AG04450 (cell line): ENCODE data around the gene TANGO2. TPM values are rescaled to one million over a fixed set of nuclear protein-coding genes. Genes with fewer than 3 reads are reported as not detected.

Experiments
- CTCF ChIA-PET: fragments of 300-600, 350-600 bp; formaldehyde crosslinking; extraction: SDS; loops from one replicate; lab custom pipeline; 2022; ENCODE audit warnings: antibody characterized with exemption, inconsistent platforms; lab: Charles Lee
- POLR2A ChIA-PET: fragments of 350-600 bp; formaldehyde crosslinking; extraction: SDS; loops from one replicate; lab custom pipeline; 2021; ENCODE audit warnings: antibody characterized with exemption, inconsistent platforms; lab: Yijun Ruan, JAX
- DNase-seq: peaks from one replicate; pipeline ENCODE4 v3.0.0-alpha.2; 2011; ENCODE audit warnings: low read depth, low spot score
- H3K27ac ChIP-seq: one replicate; pipeline ENCODE4 v1.5.1; 2012; ENCODE audit warnings: low read depth, low read length, control low read depth
- H3K27me3 ChIP-seq: one replicate; pipeline ENCODE4 v1.6.0; 2012; ENCODE audit warnings: low read length; ENCODE audit not compliant: control insufficient read depth, insufficient read depth
- H3K4me3 ChIP-seq: 2 replicates; pipeline ENCODE4 v1.5.1; 2011; ENCODE audit warnings: mild to moderate bottlenecking, low read depth, low read length, control low read depth
- H3K9me3 ChIP-seq: 2 replicates; pipeline ENCODE4 v1.5.1; 2012; ENCODE audit warnings: low read length; ENCODE audit not compliant: control insufficient read depth, insufficient read depth
- CTCF ChIP-seq: IDR thresholded peaks from 2 replicates; pipeline ENCODE4 v1.5.1; 2011; ENCODE audit warnings: low read depth, low read length, control low read depth, inconsistent platforms
- polyA plus RNA-seq: library from polyadenylated mRNA; depleted of rRNA; stranded (reverse); fragments of >200 nt; gene quantifications from 2 replicates; pipeline ENCODE4 v1.2.3, GENCODE V29; 2011

Gene TANGO2
- polyA plus RNA-seq, 1 experiment: 21.3 TPM

- Histone ChIP-seq H3K27me3 (peaks cover 1% of the 10 kb centered on the region), H3K4me3 (no peak overlapping the region), H3K27ac (no peak overlapping the region), H3K9me3 (no peaks in the 10 kb centered on the region; the same call in 1 of the 2 replicates)
- TF ChIP-seq CTCF: no peak
- CTCF ChIA-PET: interaction anchor here (0.6 kb wide), 1 partner anchor 28 kb away, joined by 3 read pairs; no protein-coding TSS in a partner anchor
- no peak for DNase-seq
- POLR2A ChIA-PET: no interaction called here
These were observed 29.1 kb upstream of the TANGO2 start for GRCh38 chr22:19991645-19992451.

- POLR2A ChIA-PET: no interaction called here
- Histone ChIP-seq H3K9me3 (no peaks in the 10 kb centered on the region; the same call in 1 of the 2 replicates), H3K4me3 (no peak overlapping the region), H3K27me3 (peaks cover 2% of the 10 kb centered on the region), H3K27ac (no peak overlapping the region)
- CTCF ChIA-PET: no interaction called here
- DNase-seq: no peak
- no peak for TF ChIP-seq CTCF
These were observed 28.4 kb upstream of the TANGO2 start for GRCh38 chr22:19992481-19992911.

GRCh38 chr22:19992921-19993355, 28.0 kb upstream of the TANGO2 start:
- Histone ChIP-seq H3K27ac (no peak overlapping the region), H3K9me3 (no peaks in the 10 kb centered on the region; the same call in 1 of the 2 replicates), H3K4me3 (no peak overlapping the region), H3K27me3 (peaks cover 2% of the 10 kb centered on the region)
- CTCF ChIA-PET: no interaction called here
- TF ChIP-seq CTCF: no peak
- DNase-seq: no peak
- POLR2A ChIA-PET: no interaction called here

GRCh38 chr22:19993926-19994325, 27.0 kb upstream of the TANGO2 start:
- TF ChIP-seq CTCF: no peak
- ChIA-PET CTCF (no interaction called here), POLR2A (no interaction called here)
- H3K9me3 ChIP-seq: no peaks in the 10 kb centered on the region
- H3K27me3 ChIP-seq: peaks cover 2% of the 10 kb centered on the region
- H3K4me3 ChIP-seq: no peak overlapping the region
- DNase-seq: no peak
- H3K27ac ChIP-seq: no peak overlapping the region

GRCh38 chr22:19994851-19995610, 25.9 kb upstream of the TANGO2 start:
- ChIA-PET CTCF (interaction anchor here (1.1 to 1.5 kb wide), 2 partner anchors 18 to 25 kb away, joined by 3 read pairs; no protein-coding TSS in a partner anchor), POLR2A (interaction anchor here (0.5 kb wide), 1 partner anchor 62 kb away, joined by 3 read pairs; no protein-coding TSS in a partner anchor)
- H3K4me3 ChIP-seq: no peak overlapping the region
- no peak for DNase-seq
- H3K9me3 ChIP-seq: no peaks in the 10 kb centered on the region; the same call in 1 of the 2 replicates
- peaks cover 2% of the 10 kb centered on the region for H3K27me3 ChIP-seq
- no peak for TF ChIP-seq CTCF
- peak overlapping the region; percentile 21 for H3K27ac ChIP-seq
